ENCODE results near the gene RASD2.

The RASD2 gene

DNA sequence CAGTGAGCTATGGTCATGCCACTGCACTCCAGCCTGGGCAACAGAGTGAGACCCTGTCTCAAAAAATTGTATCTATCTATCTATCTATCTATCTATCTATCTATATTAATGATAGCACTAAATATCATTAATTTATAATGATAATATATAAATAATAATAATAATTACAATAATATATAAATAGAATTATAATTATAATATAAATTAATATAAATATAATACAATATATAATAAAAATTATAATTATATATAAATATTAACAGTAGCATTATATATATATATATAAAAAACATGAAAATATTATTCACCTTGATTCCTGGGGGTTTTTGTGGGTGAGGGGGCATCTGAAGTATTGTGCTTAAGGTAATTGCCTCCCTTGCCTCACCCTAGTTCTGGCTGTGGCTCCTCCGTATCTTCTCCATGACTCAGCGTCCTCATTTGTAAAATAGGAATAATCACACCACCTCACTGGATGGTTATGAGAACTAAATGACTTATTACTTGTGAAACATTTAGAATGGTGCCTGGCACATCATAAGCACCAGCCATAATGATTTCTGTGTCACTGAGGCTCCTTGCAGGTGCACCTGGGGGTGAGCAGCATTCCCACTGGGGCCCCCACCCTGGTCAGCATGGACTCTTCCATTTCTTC lies 18.8 kb downstream of the RASD2 start:
- no peak for DNase-seq (ENCODE audit: low read depth, low spot score)

DNA sequence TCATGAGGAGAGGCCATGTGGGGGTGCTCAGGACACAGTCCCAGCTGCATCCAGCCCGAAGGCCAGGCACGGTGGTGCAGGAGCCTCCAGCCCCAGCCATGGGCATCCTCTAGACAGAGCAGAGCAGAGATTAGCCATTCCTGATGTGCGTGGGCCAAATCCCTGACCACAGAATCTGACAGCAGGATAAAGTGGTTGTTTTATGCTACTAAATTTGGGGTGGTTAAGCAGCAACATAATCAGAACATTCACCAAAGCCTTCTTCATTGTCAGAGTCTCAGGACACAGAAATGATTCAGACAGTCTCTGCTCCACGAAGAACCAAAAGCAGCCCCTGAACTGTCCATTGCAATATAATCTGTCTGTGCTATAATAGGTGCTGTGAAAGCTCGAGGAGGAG lies 19.7 kb downstream of the RASD2 start:
- DNase-seq (ENCODE audit: low read depth, low spot score): no peak

DNA sequence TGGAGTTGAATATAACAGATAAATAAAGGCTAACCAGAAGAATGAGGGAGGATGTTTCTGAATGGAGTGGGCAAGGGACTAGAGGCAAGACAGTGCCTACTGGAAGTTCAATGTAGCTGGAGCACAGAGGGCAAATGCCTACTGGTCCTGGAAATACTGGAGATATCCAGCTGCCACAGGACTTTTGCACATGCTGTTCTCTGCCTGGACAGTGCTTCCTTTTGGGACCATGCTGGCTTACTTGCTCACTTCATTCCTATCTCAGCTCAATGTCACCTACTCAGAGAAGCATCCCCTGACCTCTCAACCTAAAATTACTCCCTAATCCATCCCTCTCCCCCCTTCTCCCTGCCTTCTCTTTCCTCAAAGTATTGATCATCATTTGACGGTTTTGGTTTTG lies 20.2 kb downstream of the RASD2 start:
- no peak for DNase-seq (ENCODE audit: low read depth, low spot score)

DNA sequence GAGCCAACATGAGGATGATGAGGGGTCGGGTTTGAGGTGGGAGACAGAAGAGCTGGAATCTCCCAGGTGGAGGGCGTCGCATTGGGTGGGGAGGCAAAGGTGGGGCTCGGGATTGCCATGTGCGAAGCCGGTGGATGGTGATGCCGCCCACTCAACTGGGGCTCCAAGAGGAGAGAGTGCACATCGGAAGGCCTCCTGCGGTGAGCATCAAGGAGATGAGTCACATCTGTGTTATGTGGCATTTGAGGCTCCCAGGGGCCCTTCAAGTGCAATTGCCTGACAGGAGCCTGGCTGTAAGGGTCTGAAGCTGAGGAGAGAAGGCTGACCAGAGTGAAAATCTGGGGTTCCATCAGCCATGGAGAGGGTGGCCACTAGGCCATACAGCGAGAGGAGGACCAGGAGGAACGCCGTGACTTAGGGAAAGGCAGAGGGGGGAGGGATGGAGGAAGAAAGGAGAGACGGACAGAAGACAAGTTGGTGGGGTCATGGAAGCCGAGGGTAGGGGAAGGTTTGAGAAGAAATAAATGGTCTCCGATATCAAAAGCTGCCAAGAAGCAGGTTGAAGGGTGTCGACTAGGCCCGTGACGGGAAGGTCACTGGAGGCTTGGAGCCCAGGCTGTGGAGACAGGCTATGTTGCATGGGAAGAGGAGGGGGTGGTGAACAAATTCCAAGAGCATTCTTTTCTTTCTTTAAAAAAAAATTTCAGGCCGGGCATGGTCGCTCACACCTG lies 21.3 kb downstream of the RASD2 start:
- DNase-seq (ENCODE audit: low read depth, low spot score): no peak

DNA sequence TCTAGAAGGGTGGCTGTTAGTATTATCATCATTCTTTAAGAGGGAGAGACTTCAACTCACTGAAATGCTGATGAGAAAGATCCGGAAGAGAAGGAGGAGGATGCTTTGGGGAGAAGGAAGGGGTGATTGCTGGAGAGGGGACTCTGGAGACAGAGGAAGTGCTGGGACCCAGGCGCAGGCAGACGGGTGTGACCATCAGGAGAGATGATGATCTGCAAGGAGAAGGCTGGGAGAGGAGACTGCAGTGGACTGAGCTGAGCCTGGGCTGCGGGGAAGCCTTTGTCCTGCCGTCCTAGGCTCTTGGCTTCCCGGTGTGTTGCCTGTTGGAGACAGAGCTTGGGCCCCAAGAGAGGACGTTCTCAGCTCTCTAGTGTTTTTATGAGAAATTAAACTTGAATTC lies 22.6 kb downstream of the RASD2 start:
- no peak for DNase-seq (ENCODE audit: low read depth, low spot score)

DNA sequence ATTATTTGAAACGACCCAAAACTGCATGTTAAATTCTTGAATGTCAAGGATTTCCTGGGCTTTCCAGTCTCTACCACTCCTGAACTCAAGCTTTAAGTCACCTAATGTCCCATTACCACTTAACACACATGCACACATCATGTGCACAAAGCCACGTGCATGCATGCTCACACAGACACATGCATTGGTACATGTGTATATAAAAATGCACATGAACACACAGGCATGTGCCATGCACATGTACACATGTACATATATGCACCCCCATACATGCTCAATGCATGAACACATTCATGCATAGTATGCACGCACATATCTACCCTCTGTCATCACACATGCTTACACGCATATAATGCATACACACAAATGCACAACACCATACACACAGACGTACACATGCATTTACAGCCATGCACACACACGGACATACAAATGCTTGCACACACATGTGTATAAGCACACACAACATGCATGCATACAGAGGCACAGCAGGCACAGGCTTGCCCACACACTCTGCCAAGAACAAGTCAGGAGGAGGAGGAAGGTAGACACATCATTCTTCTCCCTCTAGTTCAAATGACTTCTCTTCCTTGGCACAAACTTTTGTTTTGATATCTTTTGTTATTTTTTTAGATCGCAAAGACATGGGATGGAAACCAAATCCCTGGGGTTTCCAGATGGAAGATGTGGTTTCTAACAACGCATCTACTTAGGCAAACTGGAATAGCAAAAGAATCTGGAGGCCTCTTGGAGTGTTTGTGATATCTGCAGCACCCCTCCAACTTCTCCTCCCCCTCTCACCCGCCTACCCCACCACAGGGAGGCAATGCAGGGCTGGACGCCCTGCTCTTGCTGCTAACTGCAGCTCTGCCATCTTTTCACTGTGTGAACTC lies 24.6 kb downstream of the RASD2 start:
- DNase-seq (ENCODE audit: low read depth, low spot score): no peak

DNA sequence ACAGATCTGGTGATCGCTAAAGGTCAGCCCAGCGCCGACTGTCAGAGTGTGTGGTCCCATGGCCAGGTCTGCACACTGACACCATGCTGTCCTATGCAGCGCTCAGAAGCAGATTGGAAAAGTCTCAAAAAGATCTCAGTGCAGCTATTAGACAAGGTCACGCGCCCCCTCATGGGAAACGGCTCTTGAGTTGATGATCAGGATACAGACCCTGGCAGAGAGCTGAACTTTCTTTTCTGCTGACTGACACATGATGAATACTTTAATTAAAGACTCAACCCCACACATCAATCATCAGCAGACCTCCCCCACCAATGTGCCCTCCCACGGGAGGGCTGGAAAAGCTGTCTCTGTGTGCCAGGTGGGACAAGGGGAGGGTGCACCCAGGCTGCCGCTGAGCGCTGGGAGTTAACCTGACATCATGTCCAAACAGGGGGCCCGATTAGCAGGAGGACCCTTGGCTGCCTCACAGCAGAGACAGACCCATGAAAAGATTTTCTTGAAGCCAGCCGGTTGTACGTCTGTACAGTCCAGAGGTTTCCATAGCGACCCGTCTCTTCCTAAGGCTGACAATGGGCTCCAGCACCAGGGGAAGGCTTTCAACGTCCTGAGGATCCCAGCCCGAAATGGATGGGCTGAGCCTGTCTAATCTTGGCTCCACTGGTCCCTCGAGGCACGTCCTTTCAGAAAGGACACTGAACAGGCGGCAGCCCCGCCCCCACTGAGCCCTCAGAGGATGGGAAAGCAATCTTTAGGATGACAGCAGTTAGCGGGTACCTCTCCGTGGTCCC lies 26.9 kb downstream of the RASD2 start:
- DNase-seq (ENCODE audit: low read depth, low spot score): no peak

DNA sequence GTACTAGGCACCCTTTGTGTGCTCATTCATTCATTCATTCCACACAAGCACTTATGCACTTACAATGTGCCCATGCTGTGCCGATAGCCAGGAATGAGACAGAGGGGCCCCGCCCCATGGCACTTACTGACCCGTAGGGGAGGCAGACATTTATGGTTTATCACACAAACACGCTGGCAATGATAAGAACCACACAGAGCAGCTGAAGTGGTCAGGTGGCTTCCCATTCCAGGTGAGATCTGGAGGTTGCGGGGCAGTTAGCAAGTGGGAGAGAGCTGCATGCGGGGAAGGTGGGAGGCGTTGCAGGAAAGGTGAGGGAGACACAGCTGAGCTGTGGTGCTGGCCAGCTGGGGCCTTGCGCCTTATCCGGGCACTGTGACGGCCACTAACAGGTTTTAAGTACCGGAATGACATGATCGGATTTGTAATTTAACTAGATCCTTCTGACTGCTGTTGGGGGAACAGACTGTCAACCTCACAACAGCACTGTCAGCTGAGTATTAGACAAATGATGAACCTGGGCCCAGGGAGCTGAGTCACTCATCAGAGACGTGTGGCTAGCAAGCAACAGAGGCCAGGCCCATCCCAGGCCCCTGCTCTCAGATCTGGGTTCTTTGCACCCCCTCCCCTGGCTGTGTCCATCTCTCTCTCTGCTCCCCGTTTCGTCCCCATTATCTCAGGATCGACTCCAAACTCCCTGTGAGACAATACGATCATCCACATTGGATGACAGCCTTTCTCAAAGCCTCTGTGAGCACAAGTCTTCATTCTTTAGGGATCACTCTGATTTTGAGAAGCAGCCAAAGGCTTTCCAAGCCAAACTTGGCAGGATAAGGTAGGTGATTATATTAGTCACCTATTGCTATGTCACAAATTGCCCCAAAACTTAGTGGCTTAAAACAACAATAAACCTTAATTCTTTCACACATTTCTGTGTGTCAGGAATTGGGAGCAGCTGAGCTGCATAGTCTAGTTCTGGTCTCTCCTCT lies 28.4 kb downstream of the RASD2 start:
- DNase-seq (ENCODE audit: low read depth, low spot score): no peak

DNA sequence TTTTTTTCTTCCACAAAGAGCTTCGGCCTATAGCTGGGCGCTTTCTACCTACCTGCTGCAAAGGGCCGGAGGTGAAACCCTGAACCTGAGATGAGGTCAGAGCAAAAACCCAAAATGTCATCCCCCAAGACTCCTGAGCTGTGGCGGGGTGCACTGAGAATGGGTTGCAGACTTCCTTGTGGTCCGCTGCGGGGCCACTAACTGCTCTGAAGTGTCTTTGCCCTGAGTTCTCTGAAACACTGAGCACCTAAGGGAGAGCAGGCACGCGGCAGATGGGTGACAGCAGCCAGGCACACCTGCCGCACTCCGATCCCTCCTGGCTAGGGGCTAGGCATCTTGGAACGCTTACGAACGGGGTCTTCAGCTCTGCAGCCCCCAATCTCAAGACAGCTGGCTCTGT lies 29.3 kb downstream of the RASD2 start:
- no peak for DNase-seq (ENCODE audit: low read depth, low spot score)

DNA sequence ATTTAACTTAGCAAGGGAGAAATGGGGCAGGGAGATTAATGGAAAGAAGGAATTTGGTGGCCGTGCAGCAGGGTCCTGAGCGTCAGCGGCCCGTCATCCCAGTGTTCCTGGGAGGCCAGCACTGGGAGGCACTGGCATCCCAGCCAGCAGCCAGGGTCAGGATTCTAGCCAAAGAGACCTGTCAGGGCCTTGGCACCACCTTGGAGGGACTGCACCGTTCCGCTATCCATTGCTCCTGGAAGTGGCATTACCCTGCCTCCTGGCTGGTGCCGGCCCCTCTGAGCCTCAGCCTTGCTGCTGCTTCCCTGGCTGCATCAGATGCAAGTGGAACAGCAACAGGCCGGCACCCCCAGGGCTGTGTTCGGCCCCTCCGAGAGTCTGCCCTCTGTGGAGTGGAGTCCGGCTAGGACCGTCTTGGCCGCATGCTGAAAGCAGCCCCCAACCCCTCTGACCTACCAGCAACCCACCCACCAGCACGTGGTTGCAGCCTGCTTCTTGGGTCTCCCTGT lies 30.1 kb downstream of the RASD2 start:
- no peak for DNase-seq (ENCODE audit: low read depth, low spot score)

DNA sequence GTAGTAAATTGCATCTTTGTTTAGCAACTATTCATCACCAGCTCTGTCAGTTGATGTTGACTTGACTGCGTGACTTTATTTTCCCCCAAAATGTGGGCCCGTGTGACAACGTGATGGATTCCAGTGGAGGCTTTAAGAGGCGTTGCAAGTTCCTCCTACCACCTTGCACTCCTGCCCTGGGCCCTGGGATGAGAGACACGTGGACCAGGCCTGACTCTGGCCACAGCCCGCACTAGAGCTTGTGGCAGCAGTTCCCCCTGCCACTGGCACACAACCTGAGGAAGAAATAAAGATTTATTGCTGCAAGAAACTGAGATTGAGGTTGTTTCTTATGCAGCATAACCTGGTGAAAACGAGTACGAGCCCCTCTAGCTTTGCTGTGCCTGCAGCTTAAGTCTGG lies 31.9 kb downstream of the RASD2 start:
- DNase-seq (ENCODE audit: low read depth, low spot score): no peak

DNA sequence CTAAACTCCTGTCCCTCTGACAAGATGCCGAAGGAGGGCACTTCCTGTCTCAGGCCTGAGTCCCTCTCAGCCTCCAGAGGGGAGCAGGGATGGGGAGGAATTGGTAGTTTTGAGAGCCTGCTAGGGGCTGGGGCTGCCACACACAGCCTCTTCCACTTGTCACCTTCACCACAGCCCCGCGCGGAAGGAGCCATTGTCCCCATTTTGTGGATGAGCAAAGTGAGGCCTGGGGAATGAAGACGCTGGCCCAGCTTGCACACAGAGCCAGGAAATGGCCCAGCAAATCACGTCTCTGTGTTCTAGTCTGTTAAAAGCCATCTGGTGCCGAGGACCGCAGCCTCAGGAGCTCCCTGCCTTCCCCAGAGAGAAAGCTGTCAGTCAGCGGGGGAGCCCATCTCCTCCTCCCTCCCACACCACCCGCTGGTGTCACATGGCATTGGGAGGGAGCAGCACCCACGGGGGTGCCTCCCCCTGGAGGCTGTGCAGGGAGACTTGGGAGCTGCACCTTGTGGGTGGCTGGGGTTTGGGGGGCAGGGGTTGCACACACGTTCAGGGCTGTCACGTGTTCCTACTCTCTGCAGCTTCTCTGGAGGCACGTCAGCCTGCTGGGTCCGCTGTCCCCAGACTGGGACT lies 34.6 kb downstream of the RASD2 start:
- no peak for DNase-seq (ENCODE audit: low read depth, low spot score)

DNA sequence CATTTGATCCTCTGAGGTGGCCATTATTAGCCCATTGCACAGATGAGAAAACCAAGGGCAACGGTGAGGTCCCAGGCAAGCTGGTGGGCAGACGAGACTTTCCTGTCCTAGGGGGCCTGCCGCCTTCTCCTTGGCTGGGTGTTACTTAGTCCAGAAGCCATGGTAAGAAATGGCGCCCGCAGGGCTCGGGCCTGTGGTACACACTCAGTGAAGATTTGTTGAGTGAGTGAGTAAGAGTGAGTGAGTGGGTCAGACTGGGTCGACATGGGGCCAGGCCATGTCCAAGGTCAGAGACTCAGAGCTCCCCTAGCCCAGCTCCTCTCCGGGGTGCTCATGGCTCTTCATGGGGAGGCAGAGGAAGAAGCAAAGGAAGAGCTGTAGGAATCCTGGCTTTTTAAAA lies 36.0 kb downstream of the RASD2 start:
- DNase-seq (ENCODE audit: low read depth, low spot score): no peak

DNA sequence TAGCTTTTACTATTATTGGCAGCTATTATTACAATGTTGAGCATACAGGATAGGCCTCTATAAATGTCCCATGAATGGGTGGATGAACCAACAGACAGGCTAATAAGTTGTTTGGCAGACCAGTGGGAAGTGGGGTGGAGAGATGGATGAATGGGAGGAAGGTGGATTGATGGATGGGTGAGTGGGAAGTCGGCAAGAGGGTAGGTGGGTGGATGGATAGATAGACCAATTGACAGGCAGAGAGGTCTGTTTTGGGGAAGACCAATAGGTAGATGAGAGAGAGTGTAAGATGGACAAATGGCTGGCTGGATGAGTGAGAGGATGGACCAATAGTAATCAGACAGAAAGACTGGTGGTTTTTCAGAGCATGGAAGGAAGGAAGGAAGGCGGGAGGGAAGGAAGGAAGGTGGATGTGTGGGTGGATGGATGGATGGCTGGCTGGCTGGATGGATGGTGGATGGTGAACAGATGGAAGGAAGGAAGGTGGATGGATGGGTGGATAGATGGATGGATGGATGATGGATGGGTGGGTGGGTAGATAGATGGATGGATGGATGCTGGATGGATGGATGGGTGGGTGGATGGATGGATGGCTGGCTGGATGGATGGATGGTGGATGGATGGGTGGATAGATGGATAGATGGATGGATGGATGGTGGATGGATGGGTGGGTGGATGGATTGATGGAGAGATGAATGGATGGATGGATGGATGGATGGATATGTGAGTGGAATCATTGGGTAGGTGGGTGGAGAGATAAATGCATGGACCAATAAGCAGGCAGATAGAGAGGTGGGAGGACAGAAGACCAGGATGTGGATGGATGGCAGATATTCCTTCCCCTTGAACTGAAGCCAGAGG lies 37.4 kb downstream of the RASD2 start:
- no peak for DNase-seq (ENCODE audit: low read depth, low spot score)

DNA sequence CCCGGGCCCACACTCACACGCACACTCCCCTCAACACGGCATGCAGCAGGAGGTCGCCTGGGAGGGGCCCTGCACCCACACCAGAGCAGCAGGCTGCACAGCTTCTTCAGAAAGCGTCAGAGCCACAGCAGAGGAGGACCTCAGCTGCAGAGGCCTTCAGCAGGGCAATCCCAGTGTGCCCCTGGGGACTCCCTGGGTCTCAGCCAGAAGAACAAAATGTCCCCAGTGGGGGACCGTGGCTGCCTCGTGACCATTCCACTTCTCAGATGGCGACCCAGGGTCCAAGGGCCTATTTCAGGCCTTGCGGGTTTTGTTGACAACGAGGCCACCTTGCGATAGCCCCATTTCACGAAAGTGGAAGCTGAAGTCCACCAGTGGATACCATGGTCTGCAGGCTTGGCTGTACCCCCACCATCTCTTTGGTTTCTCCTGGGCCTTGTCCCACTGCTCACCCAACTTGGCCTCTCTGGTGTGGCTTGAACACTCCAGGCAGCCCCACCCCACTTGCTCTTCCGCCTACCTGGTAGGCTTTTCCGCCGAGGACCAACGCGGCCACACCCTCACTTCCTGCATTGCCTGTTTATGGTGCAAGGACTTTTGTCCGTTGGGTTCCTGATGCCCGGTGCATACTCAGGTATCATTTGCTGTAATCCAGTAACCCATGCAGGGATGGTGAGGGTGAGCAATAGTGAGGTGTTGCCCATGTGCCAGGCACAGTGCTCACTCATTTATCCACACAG lies 38.4 kb downstream of the RASD2 start:
- no peak for DNase-seq (ENCODE audit: low read depth, low spot score)

DNA sequence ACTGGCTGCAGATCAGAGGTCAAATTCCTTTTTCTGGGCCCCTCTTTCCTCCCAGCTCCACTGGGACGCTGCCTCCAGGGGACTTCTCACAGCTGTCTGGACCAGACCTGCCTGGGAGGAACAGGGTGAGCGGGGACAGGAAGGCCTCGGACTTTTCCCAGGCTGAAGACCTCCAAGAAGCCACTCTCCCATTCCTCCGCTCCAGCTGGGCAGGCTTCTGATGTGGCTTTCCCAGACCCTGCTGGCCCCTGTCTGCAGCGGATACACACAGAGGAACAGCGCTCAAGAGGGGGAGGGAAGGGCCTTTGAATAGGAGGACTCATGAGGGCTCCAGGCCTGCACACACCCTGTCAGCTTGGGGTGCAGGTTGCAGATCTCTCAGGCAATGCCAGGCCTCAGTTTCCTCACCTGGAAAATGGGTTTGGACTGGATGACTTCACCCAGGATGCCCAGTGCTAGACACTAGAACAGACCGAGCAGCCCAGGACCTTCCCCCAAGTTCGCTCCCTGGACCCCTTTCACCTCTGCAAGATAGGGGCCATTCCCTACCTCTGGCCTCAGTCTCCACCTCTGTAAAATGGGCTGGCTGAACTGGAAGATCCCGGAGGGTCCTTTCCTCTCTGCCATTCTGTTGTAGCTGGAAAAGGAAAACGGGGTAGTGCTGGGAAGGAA lies 39.9 kb downstream of the RASD2 start:
- no peak for DNase-seq (ENCODE audit: low read depth, low spot score)

DNA sequence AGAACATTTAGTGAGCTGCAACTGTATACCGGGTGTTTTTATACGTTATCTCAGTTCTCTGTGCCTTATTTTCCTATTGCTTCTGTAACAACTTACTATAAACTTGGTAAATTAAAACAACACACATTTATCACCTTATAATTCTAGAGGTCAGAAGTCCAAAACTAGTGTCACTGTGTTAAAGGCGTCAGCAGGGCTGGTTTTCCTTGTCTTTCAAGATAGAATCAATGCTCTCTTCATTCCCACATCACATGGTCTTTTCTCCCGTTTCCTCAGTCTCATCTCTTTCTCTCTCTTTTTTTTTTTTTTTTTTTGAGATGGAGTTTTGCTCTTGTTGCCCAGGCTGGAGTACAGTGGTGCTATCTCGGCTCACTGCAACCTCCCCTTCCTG lies 40.4 kb downstream of the RASD2 start:
- no peak for DNase-seq (ENCODE audit: low read depth, low spot score)
